Measurements from ENCODE around the gene SGPL1.
"Not testable (repeated sequence)": the region's sequence is repeated elsewhere in the genome, so short reads cannot be mapped to it uniquely, and the experiment has no call there.

The SGPL1 gene

DNA sequence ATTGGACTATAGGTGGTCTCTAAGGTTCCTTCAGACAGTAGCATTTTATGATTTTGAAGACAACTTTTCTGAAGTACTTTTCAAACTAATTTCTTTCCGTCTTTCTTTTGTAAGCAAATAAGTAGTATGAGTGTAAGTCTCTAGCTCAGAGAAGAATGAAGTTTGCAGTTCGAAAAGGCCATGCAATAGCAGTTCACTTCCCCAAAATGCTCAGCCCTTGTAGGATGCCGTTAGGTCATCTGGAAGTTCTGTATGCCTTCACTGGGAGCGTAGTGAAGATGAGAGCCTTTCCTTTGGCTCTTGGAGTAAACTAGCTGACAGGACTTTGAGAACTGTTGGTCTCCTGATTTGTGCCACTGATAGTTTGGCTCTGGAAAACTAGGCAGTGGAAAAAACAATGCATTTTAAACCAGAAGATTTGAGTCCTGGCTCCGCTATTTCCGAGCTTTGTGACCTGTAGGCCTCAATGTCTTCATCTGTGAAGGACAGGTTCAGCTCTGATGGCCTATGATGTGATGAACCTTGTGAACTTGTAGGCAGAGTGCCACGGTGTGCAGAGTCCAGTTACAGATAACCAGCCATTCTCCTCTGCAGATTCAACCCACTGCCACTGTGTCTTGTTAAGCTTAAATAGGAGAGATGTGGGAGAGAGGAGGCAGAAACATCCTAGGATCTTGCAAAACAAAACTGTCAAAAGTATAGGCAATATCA, 18.8 kb downstream of the SGPL1 start:
- DNase-seq (ENCODE audit: low read depth): no peak
- no peak overlapping the region for H3K4me3 ChIP-seq (ENCODE audit: low read depth, low read length)

DNA sequence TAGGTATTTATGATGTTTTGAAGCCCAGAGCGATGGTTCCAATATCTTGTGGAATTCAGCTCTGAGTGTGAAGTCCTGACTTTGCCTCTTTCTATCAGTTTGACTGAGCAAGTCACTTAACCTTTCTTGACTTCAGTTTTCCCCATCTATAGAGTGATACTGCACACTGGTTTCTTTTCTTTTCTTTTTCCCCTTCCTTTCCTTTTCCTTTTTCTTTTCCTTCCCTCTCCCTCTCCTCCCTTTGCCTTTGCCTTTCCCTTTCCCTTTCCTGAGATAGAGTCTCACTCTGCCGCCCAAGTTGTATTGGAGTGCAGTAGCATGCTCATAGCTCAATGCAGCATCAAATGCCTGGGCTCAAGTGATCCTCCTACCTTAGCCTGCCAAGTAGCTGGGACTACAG, 20.6 kb downstream of the SGPL1 start:
- DNase-seq (ENCODE audit: low read depth): no peak
- no peak overlapping the region for H3K4me3 ChIP-seq (ENCODE audit: low read depth, low read length)

DNA sequence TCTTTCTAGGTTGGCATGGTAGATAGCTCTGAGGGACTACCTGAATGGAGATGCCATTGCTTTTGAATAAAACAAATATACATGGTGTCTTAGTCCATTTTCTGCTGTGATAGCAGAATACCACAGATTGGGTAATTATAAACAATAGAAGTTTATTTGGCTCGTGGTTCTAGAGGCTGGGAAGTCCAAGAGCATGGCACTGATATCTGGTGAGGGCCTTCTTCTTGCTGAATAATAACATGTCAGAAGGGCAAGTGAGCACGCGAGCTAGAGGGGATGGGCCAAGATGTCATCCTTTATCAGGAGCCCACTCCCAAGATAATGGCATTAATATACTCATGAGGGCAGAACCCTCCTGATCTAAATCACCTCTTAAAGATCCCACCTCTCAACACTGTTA, 21.9 kb downstream of the SGPL1 start:
- H3K4me3 ChIP-seq (ENCODE audit: low read depth, low read length): no peak overlapping the region
- no peak for DNase-seq (ENCODE audit: low read depth)

DNA sequence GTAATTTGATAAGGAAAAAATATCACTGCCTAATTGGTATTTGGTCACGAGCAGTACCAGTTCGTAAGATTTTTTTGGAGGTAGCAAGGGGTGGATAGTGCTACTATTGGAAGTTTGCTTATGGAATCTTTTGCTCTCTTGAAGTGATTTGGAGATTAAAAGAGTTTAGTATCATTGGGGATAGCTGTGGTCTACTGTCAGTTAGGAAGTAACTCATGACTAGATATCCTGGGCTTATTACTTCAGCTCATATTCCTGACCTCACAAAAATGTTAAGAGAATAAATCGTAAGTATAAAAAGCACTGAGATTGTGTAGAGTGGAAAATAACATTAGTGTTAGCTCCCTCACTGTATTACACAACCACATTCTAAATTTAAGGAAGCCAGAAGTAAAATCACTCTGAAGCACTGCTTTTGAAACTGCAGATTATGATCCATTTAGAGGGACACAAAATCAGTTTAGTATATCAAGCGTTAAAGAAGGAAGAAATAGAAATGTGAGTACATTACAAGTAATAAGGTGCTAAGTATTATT, 22.6 kb downstream of the SGPL1 start:
- DNase-seq (ENCODE audit: low read depth): no peak
- no peak overlapping the region for H3K4me3 ChIP-seq (ENCODE audit: low read depth, low read length)

DNA sequence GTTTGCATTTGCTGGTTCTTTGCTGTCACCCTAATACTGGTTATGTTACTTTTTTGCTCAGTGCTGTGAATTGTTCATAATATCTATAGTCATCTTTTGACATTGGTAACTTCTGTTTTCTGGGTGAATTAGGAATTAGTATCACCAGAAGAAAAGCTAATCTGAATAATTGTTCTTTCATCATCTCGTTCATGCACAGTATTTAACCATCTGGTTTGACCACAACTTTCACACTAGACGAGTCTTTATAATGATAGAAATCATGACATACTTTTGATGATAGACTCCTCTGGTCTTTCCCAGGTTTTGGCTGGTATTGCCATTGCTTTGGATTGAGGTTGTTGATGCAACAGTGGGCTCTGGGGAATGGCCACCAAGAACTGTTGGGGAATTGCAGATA, 25.1 kb downstream of the SGPL1 start:
- DNase-seq (ENCODE audit: low read depth): no peak
- H3K4me3 ChIP-seq (ENCODE audit: low read depth, low read length): no peak overlapping the region

DNA sequence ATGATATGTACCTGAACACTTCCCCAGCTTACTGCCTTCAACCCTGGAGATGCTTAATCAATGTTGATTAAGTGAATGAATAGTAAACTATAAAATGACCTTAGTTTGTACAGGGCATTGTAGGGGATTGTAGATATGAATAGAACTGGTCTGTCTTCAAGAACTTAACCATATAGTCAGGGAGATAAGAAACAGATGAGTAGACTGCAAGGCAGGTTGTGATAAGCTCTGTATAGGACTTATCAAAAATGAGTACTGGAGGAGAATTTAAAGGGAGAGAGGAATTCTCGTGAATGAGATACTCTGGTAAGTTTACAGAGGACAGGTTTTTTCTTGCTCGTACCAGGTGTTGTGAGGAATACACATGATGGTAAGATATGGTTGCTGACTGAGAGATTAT, 27.6 kb downstream of the SGPL1 start:
- no peak for DNase-seq (ENCODE audit: low read depth)
- H3K4me3 ChIP-seq (ENCODE audit: low read depth, low read length): no peak overlapping the region

DNA sequence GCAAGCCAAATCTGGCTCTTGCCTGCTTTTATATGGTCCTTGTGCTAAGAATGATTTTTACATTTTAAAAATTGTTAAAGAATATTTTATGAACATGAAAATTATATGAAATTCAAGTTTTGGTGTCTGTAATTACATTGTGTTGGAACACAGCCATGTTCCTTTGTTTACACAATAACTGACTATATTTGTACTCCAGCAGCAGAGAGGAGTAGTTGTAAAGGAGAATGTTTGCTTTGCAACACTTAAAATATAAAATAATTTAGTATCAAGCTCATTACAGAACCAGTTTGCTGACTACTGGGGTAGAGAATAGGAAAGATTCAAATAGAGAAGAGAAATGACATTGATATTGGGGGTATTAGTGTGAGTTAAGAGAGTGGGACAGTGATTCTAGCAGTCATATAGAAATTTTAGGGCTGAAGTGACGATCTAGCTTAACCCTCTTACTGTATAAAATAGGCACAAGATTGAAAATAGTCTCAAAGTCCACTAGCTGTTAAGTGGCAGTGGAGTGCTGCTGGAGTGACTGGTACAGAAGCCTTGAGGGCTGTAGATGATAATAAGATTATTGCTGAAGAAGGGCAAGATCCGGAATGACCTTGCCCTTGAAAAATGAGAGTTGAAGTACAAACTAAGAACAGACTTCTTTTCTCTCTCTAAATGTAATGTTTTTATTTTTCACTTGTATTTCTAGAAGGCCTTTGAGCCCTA, 28.2 kb downstream of the SGPL1 start:
- no peak for DNase-seq (ENCODE audit: low read depth)
- no peak overlapping the region for H3K4me3 ChIP-seq (ENCODE audit: low read depth, low read length)

DNA sequence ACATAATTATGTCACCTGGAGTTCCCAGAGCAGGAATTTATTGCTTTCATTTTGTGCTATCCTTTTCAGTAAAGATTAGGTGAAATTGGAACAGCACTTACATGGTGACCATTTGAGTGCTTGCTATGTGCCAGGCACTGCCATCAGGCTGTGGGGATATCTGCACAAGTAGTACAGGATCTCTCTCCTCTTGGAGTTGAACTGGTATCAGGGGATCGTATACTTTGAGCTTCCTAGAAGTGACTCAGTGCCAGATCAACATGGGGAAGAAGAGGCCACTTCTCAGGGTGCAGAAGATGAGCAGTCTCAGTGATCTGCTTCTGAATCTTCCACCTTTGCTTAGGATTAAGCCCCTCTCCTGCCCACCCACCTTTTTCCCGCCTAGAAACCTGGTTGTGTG, 29.5 kb downstream of the SGPL1 start:
- DNase-seq (ENCODE audit: low read depth): no peak
- no peak overlapping the region for H3K4me3 ChIP-seq (ENCODE audit: low read depth, low read length)

DNA sequence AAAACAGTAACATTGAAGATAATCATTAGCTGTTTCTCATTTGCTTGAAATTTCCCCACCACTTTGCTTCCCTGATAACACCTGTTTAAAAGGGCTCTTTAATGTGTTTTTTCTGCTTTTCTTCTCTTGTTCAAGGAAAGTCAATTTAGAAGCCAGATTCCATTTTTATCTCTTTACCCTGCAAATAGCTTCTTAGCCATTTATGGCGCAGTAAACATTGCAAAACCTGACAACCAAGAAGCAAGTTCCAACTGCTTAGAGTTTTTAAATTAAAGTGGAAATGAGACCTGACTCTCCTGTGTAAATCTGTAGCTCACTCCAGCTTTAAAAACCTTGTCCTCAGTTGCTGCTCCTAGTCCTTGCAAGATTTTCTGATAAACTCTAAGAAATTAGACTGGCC, 30.1 kb downstream of the SGPL1 start:
- no peak for DNase-seq (ENCODE audit: low read depth)
- no peak overlapping the region for H3K4me3 ChIP-seq (ENCODE audit: low read depth, low read length)

DNA sequence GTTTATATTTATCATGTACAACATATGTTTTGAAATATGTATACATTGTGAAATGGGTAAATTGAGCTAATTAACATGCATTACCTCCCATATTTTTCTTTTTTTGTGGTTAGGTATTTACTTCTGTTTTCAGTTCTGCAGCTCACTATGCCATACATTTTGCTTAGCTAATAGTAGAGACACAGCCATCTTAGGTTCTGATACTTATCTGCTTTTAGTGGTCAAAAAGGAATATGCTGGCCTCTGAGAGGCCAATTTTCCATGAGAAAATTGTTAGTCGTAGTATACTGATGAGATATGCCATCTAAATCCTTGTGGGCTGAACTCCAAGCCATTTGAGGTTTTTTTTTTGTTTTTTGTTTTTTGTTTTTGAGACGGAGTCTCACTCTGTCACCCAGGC, 31.0 kb downstream of the SGPL1 start:
- DNase-seq (ENCODE audit: low read depth): no peak
- no peak overlapping the region for H3K4me3 ChIP-seq (ENCODE audit: low read depth, low read length)

DNA sequence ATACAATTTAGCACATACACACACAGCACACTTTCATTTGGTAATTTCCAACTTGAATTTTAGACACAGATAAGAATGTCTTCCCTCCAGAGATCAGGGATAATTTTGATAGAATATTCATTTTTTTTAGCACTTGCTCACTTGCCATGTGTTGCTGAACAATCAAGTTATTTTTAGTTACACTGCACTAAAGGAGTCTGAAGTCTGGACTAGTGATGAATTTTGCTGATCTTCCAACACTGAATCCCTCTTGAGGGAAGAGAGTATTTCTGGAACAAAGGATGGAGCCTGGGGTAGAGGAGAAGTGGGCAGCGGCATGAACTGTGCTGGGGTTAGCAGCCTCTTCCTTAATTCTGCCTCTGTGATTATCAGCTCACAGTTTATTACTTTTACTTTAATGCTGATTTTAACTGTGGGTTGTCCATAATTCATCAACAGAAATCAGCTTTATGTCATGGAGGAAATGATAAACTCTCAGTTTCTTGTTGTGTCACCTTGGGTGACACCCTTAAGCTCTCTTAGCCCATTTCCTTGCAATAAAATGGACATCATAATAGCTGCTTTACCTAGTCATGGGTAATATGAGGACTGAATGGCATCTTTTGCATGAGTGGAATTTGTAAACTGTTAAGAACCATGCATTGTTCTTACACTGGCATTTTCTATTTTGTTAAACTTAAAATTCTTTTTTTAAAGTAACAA, 32.1 kb downstream of the SGPL1 start:
- no peak overlapping the region for H3K4me3 ChIP-seq (ENCODE audit: low read depth, low read length)
- no peak for DNase-seq (ENCODE audit: low read depth)

DNA sequence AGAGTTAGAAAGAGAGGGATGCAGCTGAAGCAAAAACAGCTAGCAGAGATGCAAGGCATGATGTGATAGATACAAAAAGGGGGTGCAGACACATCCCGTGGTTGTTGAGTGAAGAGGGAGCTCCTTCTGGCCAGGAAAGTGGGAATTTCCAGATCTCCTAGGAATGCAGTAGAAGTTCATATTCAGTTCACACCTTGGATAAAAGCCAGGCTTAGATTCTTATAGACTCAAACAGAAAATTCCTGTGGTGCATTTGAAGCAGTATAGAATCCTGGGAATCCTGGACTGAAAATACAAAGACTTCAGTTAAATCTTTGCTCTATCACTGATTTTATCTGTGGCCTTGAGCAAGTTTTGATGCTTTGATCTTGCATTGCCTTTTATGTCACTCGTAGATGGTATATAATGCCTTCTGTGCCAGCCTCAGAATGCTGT, 33.9 kb downstream of the SGPL1 start:
- H3K4me3 ChIP-seq (ENCODE audit: low read depth, low read length): no peak overlapping the region
- DNase-seq (ENCODE audit: low read depth): peak; percentile 44

DNA sequence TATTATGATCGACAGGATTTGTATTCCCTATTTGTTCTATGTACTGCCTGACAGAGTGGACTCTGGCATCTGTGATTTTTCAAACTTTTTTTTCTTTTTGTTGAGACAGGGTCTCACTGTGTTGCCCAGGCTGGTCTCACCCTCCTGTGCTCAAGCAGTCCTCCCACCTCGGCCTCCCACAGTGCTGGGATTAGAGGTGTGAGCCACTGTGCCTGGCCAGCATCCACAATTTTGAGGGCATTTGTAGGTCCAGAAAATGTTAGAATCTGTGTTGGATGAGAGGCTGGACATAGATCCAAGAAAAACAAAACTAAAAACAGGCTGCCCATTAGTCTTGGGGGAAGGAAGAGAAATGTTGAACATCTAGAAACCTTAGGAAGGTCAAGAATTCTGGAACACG, 34.3 kb downstream of the SGPL1 start:
- no peak for DNase-seq (ENCODE audit: low read depth)
- H3K4me3 ChIP-seq (ENCODE audit: low read depth, low read length): no peak overlapping the region

DNA sequence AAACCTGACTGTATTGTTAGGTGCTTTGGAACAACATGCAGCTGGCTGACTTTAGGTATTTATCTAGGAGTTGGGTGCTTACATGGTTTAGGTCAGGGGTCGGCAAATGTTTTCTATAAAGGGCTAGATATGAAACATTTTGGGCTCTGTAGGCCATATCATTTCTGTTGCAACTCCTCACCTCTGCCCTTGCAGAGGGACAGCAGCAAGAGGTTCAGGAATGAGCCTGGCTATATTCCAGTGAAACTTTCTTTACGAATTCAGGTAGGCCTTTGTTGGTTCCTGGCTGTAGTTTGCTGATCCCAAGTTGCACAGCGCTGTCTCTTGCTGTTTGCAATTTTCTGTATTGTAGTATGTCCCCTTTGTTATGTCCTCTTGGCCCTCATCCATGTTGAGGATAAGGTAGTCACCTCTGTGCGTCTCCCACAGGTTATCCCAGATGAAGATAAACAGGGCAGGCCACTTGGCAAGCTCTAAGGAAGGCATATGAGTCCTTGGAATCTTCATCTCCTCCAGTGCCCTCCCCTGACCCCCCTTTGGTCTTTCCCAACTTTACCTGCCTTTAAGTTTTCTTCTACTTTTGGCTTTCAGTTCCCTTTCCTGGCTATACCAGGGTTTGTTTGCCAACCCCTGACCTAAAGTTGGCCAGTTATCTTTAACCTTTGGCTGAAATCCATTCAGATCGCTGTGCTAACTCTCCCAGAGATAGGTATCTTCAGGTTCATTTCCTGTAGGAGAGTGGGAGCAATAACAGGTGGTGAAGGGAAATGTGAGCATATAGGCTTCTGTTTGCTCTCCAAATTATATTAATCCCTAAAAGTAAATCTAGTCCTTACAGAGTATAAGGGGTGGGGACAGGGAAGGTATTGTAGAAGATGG, 36.1 kb downstream of the SGPL1 start:
- H3K4me3 ChIP-seq (ENCODE audit: low read depth, low read length): no peak overlapping the region
- DNase-seq (ENCODE audit: low read depth): no peak

DNA sequence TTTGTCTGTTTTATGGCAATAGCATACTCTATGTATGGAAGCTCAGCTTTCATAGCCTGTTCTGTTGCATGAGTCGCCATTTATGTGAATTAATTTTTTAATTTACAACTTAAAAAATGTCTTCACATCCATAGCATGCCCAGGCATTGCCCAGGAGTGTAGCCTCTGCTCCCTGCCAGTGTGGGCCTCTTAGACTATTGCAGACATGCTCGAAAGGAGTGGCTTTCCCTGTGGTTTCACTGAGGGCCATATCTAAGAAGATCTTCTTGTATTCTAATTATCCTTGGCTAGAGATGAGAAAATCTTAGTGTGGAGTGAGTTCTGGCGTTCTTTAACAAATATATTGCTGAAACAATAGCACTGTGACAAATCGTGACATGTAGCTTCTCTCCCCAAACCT, 37.3 kb downstream of the SGPL1 start:
- DNase-seq (ENCODE audit: low read depth): no peak

DNA sequence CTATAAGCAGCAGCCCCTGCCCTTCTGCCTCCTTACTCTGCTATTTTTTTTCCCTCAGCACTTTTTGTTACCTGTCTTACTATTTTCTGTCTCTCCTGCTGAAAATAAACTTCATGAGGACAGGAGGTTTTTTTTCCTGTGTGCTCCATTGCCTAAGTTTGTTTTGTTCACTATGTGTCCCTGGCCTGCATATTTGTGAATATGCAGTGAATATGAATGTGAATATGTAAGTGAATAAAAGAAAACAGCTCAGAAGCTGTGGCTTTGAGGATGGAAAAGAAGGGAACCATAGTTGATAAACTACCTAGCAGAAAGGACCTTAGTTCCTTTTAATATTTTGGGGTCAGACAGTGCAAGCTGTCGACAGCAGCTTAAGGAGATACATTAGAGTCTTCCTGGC, 37.7 kb downstream of the SGPL1 start:
- H3K4me3 ChIP-seq (ENCODE audit: low read depth, low read length): no peak overlapping the region
- no peak for DNase-seq (ENCODE audit: low read depth)

More for the DNA sequence above, 37.3 kb downstream of the SGPL1 start:
- no peak overlapping the region for H3K4me3 ChIP-seq (ENCODE audit: low read depth, low read length)

DNA sequence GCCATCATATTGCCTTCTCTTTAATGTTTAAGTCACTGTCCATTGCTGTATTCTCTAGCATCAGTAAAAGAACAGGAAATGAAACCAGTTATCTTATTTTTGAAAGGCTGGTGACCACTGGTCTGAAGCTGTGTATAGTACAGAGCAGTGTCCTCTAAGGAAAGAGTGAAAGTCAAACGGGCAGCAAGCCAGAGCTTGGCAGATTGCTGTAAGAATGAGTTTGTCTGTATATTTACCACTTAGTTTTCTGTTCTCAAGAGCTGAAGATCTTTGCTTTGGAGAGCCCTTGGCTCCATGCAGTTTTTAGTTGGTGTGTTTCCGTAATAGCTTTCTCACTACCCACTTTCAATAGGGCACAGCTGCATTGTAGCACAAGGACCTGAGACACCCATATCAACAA, 40.7 kb downstream of the SGPL1 start:
- H3K4me3 ChIP-seq (ENCODE audit: low read depth, low read length): no peak overlapping the region
- DNase-seq (ENCODE audit: low read depth): no peak

DNA sequence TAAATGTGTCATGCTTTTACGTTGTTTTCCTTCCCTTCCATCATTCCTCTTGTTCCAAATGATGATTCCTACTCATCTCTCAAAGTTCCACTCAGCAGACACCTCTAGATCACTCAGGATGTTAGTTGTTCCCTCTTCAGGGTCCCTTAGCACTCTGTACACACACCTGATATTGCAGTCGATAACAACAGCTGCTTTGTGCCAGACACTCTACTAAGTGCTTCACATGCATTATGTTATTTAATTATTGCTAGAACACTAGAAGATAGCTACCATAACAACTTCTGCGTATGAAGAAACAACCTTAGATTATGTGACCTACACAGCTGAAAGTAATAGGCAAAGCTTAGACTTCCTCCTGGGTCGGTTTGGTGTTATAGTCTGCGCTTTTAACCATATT, 43.0 kb downstream of the SGPL1 start:
- no peak overlapping the region for H3K4me3 ChIP-seq (ENCODE audit: low read depth, low read length)
- no peak for DNase-seq (ENCODE audit: low read depth)

DNA sequence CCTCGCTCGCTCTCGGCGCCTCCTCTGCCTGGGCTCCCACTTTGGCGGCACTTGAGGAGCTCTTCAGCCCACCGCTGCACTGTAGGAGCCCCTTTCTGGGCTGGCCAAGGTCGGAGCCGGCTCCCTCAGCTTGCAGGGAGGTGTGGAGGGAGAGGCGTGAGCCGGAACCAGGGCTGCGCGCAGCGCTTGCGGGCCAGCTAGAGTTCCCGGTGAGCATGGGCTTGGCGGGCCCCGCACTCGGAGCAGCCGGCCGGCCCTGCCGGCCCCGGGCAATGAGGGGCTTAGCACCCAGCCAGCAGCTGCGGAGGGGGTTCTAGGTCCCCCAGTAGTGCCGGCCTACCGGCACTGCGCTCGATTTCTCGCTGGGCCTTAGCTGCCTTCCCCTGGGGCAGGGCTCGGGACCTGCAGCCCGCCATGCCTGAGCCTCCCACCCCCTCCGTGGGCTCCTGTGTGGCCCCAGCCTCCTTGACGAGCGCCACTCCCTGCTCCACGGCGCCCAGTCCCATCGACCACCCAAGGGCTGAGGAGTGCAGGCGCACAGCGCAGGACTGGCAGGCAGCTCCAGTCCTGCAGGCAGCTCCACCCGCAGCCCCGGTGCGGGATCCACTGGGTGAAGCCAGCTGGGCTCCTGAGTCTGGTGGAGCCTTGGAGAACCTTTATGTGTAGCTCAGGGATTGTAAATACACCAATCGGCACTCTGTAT, 45.9 kb downstream of the SGPL1 start:
- DNase-seq (ENCODE audit: low read depth); H3K4me3 ChIP-seq (ENCODE audit: low read depth, low read length): not testable (repeated sequence)

Measured in skeletal muscle cell (primary cell).